LNCaP clone FGC (cell line): ENCODE measurements around the gene CYP26A1.
"Not testable (repeated sequence)": the region's sequence is repeated elsewhere in the genome, so short reads cannot be mapped to it uniquely, and the experiment has no call there.

ENCODE experiments used
- DNase-seq: peaks from one replicate; pipeline ENCODE4 v3.0.0-alpha.2; 2011; ENCODE audit warnings: low read depth
- H3K4me3 ChIP-seq: 2 replicates; pipeline ENCODE4 v1.5.1; 2011; ENCODE audit warnings: mild to moderate bottlenecking, low read depth, low read length, control low read depth
- TF ChIP-seq, protein P1 (sequence below): IDR thresholded peaks from 2 replicates; pipeline ENCODE4 v1.5.1; 2012; ENCODE audit warnings: mild to moderate bottlenecking; ENCODE audit not compliant: control insufficient read depth, insufficient read depth; ENCODE audit errors: extremely low read depth

The CYP26A1 gene

DNA sequence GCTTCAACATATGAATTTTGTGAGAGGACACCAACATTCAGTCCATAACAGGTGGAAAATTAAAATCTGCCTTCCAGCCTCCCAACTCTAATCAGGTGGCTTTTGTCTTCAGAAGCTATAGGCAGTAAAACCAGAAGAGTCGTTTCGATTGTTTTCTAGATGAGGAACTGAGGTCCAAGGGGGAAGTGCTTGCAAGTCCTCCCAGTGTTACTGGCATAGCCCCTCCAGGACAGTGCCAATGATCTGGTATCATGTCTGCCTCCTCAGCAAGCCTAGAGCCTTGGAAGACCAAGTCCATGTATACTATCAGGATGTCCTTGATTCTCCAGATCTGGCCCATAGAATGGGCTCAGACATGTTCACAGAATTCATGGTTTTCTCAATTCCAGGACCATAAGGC is 16.9 kb downstream of the CYP26A1 start:
- no peak for DNase-seq
- H3K4me3 ChIP-seq: no peak overlapping the region
- TF ChIP-seq, protein P1, sequence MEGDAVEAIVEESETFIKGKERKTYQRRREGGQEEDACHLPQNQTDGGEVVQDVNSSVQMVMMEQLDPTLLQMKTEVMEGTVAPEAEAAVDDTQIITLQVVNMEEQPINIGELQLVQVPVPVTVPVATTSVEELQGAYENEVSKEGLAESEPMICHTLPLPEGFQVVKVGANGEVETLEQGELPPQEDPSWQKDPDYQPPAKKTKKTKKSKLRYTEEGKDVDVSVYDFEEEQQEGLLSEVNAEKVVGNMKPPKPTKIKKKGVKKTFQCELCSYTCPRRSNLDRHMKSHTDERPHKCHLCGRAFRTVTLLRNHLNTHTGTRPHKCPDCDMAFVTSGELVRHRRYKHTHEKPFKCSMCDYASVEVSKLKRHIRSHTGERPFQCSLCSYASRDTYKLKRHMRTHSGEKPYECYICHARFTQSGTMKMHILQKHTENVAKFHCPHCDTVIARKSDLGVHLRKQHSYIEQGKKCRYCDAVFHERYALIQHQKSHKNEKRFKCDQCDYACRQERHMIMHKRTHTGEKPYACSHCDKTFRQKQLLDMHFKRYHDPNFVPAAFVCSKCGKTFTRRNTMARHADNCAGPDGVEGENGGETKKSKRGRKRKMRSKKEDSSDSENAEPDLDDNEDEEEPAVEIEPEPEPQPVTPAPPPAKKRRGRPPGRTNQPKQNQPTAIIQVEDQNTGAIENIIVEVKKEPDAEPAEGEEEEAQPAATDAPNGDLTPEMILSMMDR: no peak

DNA sequence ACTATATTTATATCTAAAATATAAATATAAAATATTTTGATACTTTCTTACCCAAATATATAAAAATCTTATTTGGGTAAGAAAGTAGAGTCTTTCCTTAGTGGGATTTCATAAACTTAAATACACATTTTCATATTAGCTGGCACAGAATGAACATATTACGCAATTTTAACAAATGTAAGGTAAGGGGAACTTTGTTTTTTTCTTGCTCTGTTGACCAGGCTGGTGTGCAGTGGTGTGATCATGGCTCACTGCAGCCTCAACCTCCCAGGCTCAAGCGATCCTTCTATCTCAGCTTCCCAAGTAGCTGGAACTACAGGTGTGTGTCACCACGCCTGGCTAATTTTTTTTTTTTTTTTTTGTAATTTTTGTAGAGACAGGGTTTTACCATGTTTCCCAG is 18.3 kb downstream of the CYP26A1 start:
- DNase-seq: no peak
- TF ChIP-seq, protein P1: no peak
- no peak overlapping the region for H3K4me3 ChIP-seq

DNA sequence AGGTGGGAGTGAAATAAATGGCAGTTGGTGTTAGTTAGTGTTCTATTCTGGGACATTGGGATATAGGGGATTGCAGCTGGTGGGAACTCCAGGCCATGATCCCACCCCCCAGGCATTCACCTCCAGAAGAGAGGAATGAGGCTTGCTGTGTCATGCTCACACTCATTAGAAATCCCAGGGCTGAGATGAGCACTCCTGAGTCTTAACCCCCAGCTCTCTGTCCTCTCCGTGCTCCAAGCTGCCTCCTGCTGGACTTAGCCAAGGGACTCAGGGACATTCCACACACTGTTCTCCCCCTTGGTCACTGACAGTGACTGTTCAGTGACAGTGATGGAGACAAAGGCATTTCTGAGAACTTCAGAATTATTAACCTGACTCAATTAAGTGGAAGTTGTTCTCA is 21.5 kb downstream of the CYP26A1 start:
- TF ChIP-seq, protein P1: no peak
- DNase-seq: no peak
- no peak overlapping the region for H3K4me3 ChIP-seq

DNA sequence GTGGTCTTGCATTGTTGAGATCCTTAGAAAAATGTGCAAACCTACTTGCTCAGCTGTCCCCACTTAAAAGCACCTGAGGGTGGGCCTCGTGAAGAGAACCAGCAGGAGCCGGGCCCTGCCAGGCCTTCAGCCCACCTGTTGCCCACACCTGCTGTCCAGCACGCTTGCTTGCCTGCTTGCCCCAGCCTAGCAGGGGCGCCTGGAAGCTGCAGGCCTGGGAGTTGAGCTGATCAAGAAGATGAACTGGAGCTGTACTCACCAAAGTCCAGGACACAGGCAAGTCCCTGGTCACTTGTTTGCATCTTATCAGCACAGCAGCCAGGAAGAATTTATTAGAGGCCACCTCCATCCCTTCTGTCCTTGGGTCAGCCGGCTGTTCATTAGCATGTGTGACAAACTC is 23.2 kb downstream of the CYP26A1 start:
- no peak for DNase-seq
- TF ChIP-seq, protein P1: no peak
- H3K4me3 ChIP-seq: no peak overlapping the region

DNA sequence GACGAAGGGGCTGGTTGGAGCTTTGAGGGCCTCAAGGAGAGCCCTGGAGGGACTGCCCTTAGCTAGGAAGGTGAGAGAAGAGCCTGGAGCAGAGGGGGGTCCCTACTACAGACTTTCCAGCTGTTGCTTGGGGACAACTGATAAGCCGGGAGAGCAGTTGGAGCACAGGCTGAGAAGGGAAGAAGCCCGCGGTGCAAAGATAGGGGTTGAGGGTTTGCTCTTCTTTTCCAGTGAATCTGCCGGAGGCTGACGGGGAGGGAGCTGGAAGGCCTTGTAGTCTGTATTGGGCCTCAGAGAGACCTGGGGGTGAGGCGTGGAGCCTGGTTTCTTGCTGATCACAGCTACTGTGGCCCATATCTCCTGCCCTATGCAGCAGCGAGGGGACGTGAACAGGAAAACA is 23.7 kb downstream of the CYP26A1 start:
- DNase-seq: no peak
- no peak overlapping the region for H3K4me3 ChIP-seq
- TF ChIP-seq, protein P1: no peak

DNA sequence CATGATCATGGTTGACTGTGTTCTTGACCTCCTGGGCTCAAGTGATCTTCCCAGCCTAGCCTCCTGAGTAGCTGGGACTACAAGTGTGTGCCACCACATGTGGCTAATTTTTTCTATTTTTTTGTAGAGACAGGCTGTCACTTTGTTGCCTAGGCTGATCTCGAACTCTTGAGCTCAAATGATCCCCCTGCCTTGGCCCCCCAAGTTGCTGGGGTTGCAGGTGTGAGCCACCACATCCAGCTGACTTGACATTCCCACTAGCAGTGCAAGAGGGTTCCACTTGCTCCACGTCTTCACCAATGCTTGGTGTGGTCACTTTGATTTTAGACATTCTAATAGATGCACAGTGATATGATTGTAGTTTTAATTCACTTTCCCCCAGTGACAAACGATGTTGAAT is 25.1 kb downstream of the CYP26A1 start:
- no peak for DNase-seq
- TF ChIP-seq, protein P1: no peak
- H3K4me3 ChIP-seq: no peak overlapping the region

DNA sequence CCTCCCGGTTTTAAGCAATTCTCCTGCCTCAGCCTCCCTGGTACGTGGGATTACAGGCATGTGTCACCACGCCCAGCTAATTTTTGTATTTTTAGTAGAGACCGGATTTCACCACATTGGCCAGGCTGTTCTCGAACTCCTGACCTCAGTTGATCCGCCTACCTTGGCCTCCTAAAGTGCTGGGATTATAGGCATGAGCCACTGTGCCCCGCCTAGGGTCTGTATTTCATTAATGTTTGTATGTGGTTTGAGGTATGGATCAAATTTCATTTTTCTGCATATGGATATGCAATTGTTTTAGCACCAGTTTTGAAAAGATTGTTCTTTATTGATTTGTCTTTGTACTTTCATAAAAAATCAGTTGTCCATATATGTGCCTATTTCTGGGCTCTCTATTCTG is 26.0 kb downstream of the CYP26A1 start:
- TF ChIP-seq, protein P1: no peak
- DNase-seq: no peak

DNA sequence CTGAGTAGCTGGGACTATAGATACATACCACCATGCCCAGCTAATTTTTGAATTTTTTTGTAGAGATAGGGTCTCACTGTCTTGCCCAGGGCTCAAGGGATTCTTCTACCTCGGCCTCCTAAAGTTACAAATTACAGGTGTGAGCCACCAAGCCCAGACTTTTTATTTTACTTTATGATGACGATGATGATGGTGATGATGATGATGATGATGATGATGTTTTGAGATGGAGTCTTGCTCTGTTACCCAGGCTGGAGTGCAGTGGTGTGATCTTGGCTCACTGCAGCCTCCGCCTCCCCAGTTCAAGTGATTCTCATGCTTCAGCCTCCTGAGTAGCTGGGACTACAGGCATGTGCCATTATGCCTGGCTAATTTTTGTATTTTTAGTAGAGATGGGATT is 27.5 kb downstream of the CYP26A1 start:
- DNase-seq, H3K4me3 ChIP-seq: not testable (repeated sequence)

More for the DNA sequence above, 26.0 kb downstream of the CYP26A1 start:
- no peak overlapping the region for H3K4me3 ChIP-seq
